Stimulated activated naive B cell treated with anti-CD40 and anti-IgM and Interleukin-4, amounts not matched to agents 10 μg/mL and 1 μg/mL and 100 μg/mL, for 72 hours (primary cell): ENCODE results near the gene PTPA.
"Not testable (repeated sequence)": the region's sequence is repeated elsewhere in the genome, so short reads cannot be mapped to it uniquely, and the experiment has no call there.

Source experiments
- ATAC-seq, 2 donors: fragments of 150-1000 bp; cut with Tn5 transposase; replicated peaks; 2 replicates each; pipeline ENCODE4 v1.10.0; 2021; ENCODE audit warnings: moderate library complexity in 1 of 2
- DNase-seq: peaks from one replicate; pipeline ENCODE4 v3.0.0; 2021
- H3K27ac Mint-ChIP-seq: one replicate; pipeline ENCODE4 v1.8.0; 2022; ENCODE audit warnings: mild to moderate bottlenecking, mixed read lengths
- H3K27me3 Mint-ChIP-seq, 2 donors: one replicate each; pipeline ENCODE4 v1.8.0; 2022; ENCODE audit warnings: mixed read lengths in 2 of 2
- H3K36me3 Mint-ChIP-seq, 2 donors: one replicate each; pipeline ENCODE4 v1.8.0; 2022; ENCODE audit warnings: mixed read lengths in 2 of 2, mild to moderate bottlenecking in 1 of 2
- H3K4me1 Mint-ChIP-seq, 2 donors: one replicate each; pipeline ENCODE4 v1.8.0; 2022; ENCODE audit warnings: mixed read lengths in 2 of 2, mild to moderate bottlenecking in 1 of 2
- H3K4me3 Mint-ChIP-seq, 2 donors: one replicate each; pipeline ENCODE4 v1.8.0; 2022; ENCODE audit warnings: mild to moderate bottlenecking in 2 of 2, mixed read lengths in 2 of 2, moderate library complexity in 1 of 2
- H3K9me3 Mint-ChIP-seq, 2 donors: one replicate each; pipeline ENCODE4 v1.8.0; 2022; ENCODE audit warnings: mixed read lengths in 2 of 2, mild to moderate bottlenecking in 1 of 2

PTPA gene

GRCh38 chr9:129160712-129161533 is 49.7 kb downstream of the PTPA start:
- no peak for DNase-seq
- H3K27me3 Mint-ChIP-seq, result no peaks in the 10 kb centered on the region
- H3K4me3 Mint-ChIP-seq, result no peak overlapping the region
- H3K27ac Mint-ChIP-seq, result no peak overlapping the region
- H3K9me3 Mint-ChIP-seq, result no peaks in the 10 kb centered on the region
- no peak for ATAC-seq
- peaks cover 7 to 8% of the 10 kb centered on the region in 2 donors for H3K36me3 Mint-ChIP-seq
- no peaks in the 10 kb centered on the region for H3K4me1 Mint-ChIP-seq

GRCh38 chr9:129161534-129161837 is 50.3 kb downstream of the PTPA start:
- Mint-ChIP-seq H3K4me1 (peaks cover 0 to 3% of the 10 kb centered on the region in 2 donors), H3K36me3 (peaks cover 7% of the 10 kb centered on the region in 2 donors), H3K27ac (no peak overlapping the region), H3K4me3 (no peak overlapping the region), H3K9me3 (no peaks in the 10 kb centered on the region), H3K27me3 (no peaks in the 10 kb centered on the region)
- ATAC-seq (no peak), DNase-seq (no peak)

- H3K36me3 Mint-ChIP-seq, result peaks cover 7% of the 10 kb centered on the region in 2 donors
Observed at GRCh38 chr9:129162497-129163197, 51.4 kb downstream of the PTPA start.

DNA sequence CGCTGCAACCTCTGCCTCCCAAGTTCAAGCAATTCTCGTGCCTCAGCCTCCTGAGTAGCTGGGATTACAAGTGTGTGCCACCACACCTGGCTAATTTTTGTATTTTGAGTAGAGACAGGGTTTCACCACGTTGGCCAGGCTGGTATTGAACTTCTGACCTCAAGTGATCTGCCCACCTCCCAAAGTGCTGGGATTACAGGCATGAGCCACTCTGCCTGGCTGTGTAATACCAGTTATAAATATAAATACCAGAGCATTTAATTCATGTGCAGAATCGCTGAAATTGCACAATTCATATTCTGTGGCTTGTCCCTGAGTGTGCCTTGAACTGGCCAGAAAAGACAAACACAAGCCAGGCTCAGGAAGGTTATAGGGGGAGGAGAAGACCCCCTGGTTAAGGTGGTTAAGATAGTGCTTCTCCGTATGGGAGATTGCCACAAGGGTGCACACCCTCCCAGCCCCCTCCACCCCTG is 52.0 kb downstream of the PTPA start:
- H3K27me3 Mint-ChIP-seq, DNase-seq, H3K4me3 Mint-ChIP-seq, H3K36me3 Mint-ChIP-seq, H3K27ac Mint-ChIP-seq, H3K9me3 Mint-ChIP-seq, ATAC-seq: not testable (repeated sequence)
- peaks cover 8 to 20% of the 10 kb centered on the region in 2 donors for H3K4me1 Mint-ChIP-seq

More at GRCh38 chr9:129162497-129163197, 51.4 kb downstream of the PTPA start:
- ATAC-seq, result no peak
- DNase-seq, result no peak
- Mint-ChIP-seq H3K9me3 (no peaks in the 10 kb centered on the region), H3K27ac (no peak overlapping the region), H3K4me3 (no peak overlapping the region), H3K4me1 (peaks cover 4 to 15% of the 10 kb centered on the region in 2 donors), H3K27me3 (peaks cover 0 to 1% of the 10 kb centered on the region in 2 donors)

GRCh38 chr9:129163753-129164152 is 52.5 kb downstream of the PTPA start:
- Mint-ChIP-seq H3K36me3 (peaks cover 3 to 7% of the 10 kb centered on the region in 2 donors), H3K9me3 (no peaks in the 10 kb centered on the region), H3K27ac (no peak overlapping the region), H3K4me3 (no peak overlapping the region), H3K27me3 (peaks cover 6 to 8% of the 10 kb centered on the region in 2 donors), H3K4me1 (peaks cover 8 to 20% of the 10 kb centered on the region in 2 donors)
- DNase-seq, result no peak
- ATAC-seq, result no peak

DNA sequence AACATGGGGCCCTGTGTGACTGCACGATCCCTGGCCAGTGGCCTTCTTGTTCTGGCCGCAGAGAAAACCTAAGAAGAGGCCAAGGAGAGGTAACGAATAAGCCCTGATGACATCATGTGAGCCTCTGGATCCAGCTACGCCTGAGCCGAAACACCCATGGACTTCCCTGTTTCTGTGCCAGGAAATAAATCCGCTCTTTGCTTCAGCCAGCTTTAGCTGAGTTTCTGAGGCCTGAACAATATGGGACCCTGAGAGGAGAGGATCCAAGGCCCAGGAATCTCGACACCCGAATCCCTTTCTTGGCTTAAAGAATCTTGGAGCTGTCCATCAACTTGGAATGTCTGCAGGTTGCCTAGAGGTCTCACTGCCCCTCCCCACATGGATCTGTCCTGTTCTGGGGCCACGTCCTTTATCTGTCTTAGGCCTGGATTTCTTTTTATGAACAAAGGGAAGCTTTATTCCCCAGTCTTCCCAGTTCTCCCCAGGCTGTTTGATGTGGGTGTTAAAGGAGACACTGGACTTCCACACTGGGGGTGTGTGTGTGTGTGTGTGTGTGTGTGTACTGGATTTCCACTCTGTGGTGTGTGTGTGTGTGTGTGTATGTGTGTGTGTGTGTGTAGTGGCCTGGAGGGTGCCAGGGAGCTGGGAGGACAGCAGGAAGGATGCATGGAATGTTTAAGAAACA is 53.2 kb downstream of the PTPA start:
- no peaks in the 10 kb centered on the region for H3K9me3 Mint-ChIP-seq
- H3K4me3 Mint-ChIP-seq, result no peak overlapping the region
- DNase-seq (no peak), ATAC-seq (no peak)
- peaks cover 6 to 8% of the 10 kb centered on the region in 2 donors for H3K27me3 Mint-ChIP-seq
- no peak overlapping the region for H3K27ac Mint-ChIP-seq
- H3K4me1 Mint-ChIP-seq, result peaks cover 8 to 20% of the 10 kb centered on the region in 2 donors
- H3K36me3 Mint-ChIP-seq, result peaks cover 0 to 4% of the 10 kb centered on the region in 2 donors

GRCh38 chr9:129165198-129165597 is 54.0 kb downstream of the PTPA start:
- Mint-ChIP-seq H3K4me3 (no peak overlapping the region), H3K36me3 (peaks cover 0 to 4% of the 10 kb centered on the region in 2 donors), H3K4me1 (peaks cover 11 to 20% of the 10 kb centered on the region in 2 donors), H3K9me3 (no peaks in the 10 kb centered on the region), H3K27ac (no peak overlapping the region), H3K27me3 (peaks cover 6 to 13% of the 10 kb centered on the region in 2 donors)
- DNase-seq (no peak), ATAC-seq (no peak)

DNA sequence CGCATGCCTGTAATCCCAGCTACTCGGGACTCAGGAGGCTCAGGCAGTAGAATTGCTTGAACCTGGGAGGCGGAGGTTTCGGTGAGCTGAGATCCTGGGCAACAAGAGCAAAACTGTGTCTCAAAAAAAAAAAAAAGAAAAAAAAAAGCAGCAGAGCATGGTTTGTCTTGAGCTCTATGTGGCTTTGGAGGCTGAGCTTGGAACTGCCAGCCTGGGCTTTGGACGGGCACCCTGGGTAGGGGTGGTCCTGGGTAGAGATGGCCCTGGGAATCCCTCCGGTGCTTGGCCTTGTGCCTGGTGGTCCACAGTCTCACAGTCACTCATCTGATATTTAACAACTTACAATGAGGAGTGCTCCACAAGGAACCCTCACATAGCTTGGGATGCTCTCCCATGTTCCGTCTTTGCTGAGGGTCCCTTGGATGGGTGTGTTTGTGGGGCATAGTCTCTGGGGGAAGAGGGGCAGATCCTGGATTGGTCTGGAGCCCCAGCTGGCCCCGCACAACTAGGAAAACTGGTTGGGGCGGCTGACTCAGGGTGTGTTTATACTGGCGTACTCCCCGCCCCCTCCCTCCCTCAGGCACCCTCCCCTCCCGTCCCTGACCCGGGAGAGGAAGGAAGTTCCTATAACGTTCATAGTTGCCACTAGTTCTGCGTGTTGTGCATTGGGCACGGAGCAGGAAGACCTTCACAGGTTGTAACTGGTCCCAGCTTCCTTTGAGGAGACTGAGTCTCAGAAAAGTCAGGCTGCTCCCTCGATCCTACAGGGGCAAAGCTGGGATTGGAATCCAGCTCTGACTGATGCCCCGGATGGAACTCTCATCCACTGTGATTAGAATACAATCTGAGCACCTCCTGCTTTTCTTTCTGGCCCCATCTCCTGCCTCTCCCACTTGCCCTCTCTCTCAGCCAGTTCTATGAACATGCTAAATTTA is 55.7 kb downstream of the PTPA start:
- peak; percentile 31 to 34 for ATAC-seq
- DNase-seq, result no peak
- H3K27ac Mint-ChIP-seq, result no peak overlapping the region
- H3K4me1 Mint-ChIP-seq, result peaks cover 14 to 20% of the 10 kb centered on the region in 2 donors
- peak overlapping the region; percentile 55 to 62 for H3K4me3 Mint-ChIP-seq
- H3K9me3 Mint-ChIP-seq, result no peaks in the 10 kb centered on the region
- H3K27me3 Mint-ChIP-seq, result peaks cover 14 to 30% of the 10 kb centered on the region in 2 donors
- no peaks in the 10 kb centered on the region for H3K36me3 Mint-ChIP-seq

- peaks cover 16 to 32% of the 10 kb centered on the region in 2 donors for H3K4me1 Mint-ChIP-seq
- no peaks in the 10 kb centered on the region for H3K36me3 Mint-ChIP-seq
- no peak for ATAC-seq
- H3K9me3 Mint-ChIP-seq, result no peaks in the 10 kb centered on the region
- no peak overlapping the region for H3K27ac Mint-ChIP-seq
- peaks cover 27 to 46% of the 10 kb centered on the region in 2 donors for H3K27me3 Mint-ChIP-seq
- DNase-seq, result no peak
- H3K4me3 Mint-ChIP-seq, result no peak overlapping the region
Observed at GRCh38 chr9:129170229-129170628, 59.0 kb downstream of the PTPA start.

GRCh38 chr9:129171993-129172751 is 61.0 kb downstream of the PTPA start:
- no peak for ATAC-seq
- no peak overlapping the region for H3K27ac Mint-ChIP-seq
- no peaks in the 10 kb centered on the region for H3K9me3 Mint-ChIP-seq
- H3K4me1 Mint-ChIP-seq, result peaks cover 17 to 35% of the 10 kb centered on the region in 2 donors
- no peak for DNase-seq
- H3K36me3 Mint-ChIP-seq, result no peaks in the 10 kb centered on the region
- H3K27me3 Mint-ChIP-seq, result peaks cover 27 to 46% of the 10 kb centered on the region in 2 donors
- H3K4me3 Mint-ChIP-seq, result no peak overlapping the region

DNA sequence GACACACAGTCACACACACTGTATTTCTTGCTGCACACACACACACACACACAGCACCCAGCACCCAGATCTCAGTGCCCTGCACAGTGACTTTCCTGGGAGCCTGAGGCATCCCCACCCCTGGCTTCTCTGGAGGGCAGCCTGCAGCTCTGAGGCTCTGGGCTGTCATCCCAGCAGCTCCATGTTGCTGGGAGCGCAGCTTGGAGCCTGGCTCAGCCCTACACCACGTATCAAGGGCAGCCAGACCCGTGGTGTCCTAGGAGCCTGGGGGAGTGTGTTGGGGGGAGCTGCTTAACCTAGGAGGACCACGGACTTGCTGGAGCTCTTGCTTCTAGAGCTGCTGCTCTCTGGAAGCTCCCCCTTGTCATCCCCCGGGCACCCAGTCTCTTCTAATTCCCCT is 61.6 kb downstream of the PTPA start:
- Mint-ChIP-seq H3K36me3 (no peaks in the 10 kb centered on the region), H3K27ac (no peak overlapping the region), H3K4me1 (peaks cover 13 to 31% of the 10 kb centered on the region in 2 donors), H3K9me3 (no peaks in the 10 kb centered on the region), H3K27me3 (peaks cover 25 to 43% of the 10 kb centered on the region in 2 donors), H3K4me3 (no peak overlapping the region)
- ATAC-seq (no peak), DNase-seq (no peak)

- H3K36me3 Mint-ChIP-seq, result no peaks in the 10 kb centered on the region
- H3K27ac Mint-ChIP-seq, result no peak overlapping the region
- H3K4me3 Mint-ChIP-seq, result peak overlapping the region; percentile 10 to 93
- H3K9me3 Mint-ChIP-seq, result no peaks in the 10 kb centered on the region
- DNase-seq (no peak), ATAC-seq (no peak)
- peaks cover 10 to 33% of the 10 kb centered on the region in 2 donors for H3K4me1 Mint-ChIP-seq
- H3K27me3 Mint-ChIP-seq, result peaks cover 21 to 38% of the 10 kb centered on the region in 2 donors
Observed at GRCh38 chr9:129173296-129174101, 62.3 kb downstream of the PTPA start.
